Measurements from ENCODE around the gene RIPOR1.

Gene RIPOR1

DNA sequence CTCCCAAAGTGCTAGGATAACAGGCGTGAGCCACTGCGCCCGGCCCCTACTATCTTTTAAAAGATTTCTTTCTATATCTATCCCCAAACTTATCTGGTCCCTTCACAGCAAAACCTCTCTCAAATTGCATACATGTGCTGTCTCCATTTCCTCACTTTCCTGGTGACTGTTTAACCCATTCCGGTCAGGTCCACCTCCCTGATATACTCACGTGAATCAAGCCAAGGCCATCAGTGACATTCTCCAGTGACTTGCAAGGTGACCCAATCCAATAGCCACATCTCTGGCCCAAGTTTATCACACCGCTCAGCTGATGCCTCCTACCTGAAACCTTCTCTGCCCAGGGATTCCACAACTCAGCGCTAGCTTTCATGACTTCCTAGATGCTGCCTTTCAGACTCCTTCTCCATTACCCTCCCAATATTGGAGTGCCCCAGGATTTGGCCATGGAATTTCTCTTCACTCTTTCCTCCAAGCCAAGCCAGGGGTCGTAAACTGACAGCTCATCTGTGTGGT lies 32.3 kb downstream of the RIPOR1 start:
- DNase-seq, result no peak

DNA sequence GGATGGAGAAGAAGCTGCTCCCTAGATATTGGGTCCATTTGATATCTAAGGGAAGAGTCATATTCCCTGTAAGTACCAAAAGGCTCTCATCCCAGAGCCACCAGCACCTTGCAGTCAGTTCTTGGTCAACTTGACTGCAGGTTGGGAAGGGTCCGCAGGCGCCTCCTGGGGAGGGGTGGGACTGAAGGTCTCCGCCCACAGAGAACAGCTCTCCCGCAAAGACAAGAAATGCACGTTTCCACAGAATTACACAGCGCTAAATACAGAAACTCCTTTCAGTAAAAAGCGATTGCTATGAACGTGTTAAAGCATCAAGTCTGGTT lies 32.8 kb downstream of the RIPOR1 start:
- no peak for DNase-seq

DNA sequence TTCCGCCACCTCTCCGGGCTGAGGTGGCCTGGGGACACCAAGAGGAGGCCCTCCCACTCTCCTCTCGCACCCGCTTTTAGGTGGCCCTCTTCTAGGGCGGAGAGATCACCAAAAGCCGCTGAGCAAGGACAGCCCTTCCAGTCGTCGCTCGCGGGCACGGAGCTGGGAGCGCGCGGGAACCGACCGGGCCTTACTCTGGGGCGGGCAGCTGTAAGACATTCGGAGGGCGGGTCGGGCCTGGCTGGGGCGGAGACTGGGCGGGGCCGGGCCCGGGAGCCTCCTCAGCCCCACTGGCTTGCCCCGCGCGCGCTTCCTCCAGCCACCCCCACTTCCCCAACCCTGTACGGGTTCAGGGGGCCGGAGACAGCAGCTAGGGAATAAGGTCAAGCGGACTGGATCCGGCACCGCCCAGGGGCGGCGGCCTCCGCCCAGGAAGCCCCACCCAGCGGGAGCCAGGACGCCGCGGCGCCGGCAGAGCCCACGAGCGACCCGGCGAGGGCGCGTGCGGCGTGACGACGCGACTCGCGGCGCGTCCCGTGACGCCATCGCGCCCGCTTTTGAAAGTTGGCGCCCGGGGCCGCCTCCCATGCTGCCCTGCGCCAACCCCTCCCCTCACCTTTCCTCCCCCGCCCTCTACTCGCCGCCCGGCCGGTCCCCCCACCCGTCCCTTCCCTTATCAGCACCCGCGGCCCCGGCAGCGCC lies 33.3 kb downstream of the RIPOR1 start:
- DNase-seq, result peak; percentile 99

DNA sequence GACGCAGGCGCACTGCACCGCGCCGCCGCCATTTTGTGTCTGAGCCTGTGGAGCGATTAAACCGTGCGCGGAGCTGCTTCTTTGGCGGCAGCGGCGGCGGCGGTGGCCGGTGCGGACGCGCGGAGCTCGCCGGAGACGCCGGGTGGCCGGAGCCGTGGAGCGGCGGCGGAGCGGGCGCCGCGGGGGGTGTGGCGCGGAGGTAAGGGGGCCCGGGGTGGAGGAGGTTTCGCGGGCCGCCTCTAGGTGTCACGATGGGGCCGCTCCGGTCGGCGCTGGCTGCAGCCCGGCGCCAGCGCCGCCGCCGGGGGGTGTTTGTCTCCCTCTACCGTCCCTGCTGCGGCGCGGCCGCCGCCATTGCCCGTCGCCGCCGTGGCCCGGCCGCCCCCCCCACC lies 33.9 kb downstream of the RIPOR1 start, which contains the start of gene CTCF:
TSS of gene CTCF (plus strand) at position 1 of the 392 bp plus-strand sequence. CDS start 48,307 bp downstream, outside the sequence.
- DNase-seq, result peak; percentile 72 to 87

DNA sequence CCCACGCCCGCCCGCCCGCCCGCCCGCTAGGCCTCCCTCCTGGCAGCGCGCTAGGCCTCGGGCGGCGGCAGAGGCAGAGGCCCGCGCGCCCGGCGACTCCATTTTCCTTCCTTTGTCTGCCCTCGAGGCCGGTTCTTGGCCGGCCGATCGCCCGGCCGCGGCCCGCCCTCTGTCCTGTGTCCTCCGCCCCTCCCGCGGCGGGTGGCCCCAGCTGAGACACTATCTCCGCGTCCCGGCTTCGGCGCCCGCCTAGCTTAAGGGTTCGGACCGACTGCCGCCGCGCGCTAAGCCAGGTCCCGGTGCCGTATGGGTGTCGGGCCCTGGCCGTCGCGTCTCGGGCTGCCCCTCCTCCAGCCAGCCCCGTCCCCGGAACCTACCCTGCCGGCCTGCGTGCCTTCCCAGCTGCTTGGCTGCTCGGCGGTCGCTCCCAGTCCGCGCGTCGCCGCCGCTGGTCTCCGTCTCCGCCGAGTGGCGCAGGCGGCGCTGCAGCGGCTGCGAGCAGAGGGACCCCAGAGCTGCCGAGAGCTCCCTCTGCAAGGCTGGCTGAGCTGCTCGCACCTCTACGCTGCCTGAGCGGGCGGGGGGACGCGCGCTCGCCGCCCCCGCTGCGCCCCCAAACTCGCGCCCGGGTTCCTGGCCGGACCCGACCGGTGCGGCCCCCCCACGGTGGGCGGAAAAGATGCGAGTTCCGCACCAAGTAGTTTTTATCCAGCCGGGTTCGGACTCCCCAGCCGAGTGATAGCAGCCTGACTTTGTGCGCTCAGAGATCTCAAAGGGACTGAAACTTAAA lies 34.5 kb downstream of the RIPOR1 start:
- DNase-seq, result peak; percentile 16 to 47

DNA sequence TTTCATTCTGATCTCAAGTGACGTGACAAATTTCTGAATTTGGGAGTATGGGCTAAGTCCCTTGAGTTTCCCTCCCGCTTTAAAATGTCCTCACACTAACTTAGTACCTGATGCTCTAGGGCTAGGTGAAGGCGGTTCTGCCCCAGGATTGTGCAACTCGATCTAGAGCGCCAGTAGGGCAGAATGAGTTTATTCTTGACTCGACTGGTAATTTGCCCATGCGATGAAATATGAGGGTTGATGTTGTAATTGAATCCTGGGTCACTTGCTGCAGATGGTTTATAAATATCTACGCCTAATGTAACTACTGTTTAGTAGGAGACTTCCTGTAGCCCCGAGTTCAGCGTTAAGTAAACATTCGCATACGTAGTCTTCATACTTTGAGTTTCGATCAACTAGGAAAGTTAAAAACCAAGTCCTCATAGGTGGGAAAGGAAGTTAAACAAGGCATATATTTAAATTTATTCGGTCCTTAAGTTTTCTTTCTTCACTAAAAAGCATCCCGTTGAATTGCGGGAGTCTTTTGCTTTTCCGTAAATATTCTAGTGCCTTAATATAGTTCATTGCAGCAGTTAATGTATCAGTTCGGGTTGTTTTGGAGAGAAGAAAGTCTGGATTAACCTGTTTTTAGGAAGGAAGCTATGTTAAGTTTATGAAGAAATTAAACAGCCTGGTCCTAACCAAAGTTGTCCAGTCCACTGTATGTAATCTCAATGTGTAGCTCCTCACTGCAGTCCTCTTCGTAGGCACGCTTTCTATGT lies 35.3 kb downstream of the RIPOR1 start:
- DNase-seq, result peak; percentile 73 to 79

DNA sequence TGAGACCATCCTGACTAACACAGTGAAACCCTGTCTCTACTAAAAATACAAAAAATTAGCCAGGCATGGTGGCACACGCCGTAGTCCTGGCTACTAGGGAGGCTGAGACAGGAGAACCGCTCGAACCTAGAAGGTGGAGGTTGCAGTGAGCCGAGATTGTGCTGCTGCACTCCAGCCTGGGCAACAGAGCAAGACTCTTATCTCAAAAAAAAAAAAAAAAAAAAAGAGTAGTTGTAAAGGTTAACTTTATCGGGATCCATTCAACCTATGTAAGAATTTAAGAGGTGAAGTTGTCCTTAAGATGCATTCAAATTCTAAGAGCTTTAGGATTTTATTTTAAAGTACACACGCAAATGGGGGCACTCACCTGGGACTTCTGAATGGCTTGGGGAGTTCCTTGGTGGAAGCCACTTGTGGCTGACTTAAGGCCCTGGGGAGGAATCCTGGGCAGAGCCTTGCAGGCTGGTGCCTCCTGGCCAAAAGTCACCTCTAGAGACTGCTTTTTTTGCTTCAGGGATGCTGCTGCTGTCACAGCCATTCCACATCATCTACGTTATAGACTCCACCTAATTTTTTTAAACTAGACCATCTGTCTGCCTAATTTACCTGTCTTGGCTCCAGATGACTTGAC lies 37.0 kb downstream of the RIPOR1 start:
- DNase-seq, result no peak

DNA sequence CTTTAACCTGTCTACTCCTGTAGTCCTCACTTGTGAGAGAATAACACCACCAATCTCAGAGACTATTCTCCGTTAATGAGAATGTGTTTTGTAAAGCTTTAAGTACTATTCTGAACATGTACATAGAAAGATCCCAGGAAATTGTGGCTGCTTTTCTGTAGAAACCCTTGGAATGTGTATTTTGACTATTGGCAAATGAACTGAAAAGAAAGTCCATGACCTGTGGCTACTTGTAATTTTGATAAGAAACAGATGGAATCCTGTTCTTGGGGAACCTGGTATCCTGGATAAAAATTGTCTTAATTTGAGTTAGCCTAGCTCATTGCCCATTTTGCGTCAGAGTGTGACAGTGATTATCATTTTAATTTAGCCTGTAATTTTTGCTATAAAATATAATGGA lies 42.8 kb downstream of the RIPOR1 start:
- no peak for DNase-seq

DNA sequence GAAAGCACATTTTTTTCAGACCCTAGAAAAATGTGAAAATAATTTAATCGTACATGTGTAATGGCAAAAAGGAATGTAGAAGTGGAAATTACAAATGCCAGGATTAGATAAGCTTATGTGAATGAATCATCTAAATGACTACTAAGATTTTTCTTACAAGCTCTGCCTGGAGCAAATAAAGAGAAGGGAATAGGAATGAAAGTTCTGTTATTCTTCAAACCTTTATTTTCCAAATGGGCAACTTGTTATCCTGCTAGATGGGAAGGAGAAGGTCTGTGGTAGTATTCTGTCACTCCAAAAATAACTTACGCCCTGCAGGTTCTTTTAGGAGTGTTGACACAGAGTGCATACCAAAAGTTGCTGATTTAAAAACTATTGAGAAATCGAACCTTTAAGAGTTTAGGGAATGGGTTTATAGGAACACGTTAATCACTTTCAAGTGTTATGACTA lies 43.4 kb downstream of the RIPOR1 start:
- DNase-seq, result no peak

DNA sequence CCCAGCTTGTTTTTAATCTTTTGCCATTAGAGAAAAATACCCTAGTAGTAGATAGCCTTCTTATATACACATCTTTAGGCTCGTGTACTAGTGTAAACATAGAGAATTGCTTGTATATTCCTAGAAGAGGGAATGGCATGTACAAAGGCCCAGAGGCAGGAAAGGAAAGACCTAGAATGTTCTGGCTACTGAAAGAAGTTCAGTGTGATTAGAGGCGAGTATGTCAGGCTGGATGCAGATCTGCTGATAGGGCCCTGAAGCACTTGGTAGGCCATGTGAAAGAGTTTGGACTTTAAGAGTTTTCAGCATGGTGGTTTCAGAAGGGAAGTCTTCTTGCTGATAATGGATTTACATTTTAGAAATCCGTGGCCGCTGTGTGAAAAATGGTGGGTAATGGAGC lies 51.1 kb downstream of the RIPOR1 start:
- DNase-seq, result no peak

DNA sequence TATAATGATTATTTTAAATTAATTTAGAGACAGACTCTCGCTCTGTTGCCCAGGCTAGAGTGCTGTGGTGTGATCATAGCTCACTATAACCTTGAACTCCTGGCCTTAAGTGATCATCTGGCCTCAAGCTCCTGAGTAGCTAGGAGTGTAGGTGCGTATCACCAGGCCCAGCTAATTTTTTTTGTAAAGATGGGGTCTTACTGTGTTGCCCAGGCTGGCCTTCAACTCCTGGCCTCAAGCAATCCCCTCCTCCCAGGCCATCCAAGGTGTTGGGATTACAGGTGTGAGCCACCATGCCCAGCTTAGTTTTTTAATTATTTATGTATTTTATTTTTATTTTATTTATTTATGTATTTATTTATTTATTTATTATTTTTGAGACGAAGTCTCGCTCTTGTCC lies 51.6 kb downstream of the RIPOR1 start:
- DNase-seq, result no peak

DNA sequence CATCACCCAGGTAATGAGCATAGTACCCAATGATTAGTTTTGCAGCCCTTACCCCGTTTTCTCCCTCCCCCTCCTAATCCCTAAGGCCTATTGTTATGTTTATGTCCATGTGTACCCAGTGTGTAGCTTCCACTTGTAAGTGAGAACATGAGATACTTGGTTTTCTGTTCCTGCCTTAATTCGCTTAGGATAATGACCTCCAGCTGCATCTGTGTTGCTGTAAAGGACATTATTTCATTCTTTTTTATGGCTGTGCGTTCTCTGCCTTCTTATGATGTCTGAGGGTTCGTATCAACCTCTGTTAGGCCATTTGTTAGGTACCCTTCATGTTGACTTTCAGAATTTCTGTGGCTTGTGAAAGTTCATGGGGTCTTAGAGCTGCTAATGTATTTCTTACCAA lies 64.7 kb downstream of the RIPOR1 start:
- DNase-seq, result no peak

DNA sequence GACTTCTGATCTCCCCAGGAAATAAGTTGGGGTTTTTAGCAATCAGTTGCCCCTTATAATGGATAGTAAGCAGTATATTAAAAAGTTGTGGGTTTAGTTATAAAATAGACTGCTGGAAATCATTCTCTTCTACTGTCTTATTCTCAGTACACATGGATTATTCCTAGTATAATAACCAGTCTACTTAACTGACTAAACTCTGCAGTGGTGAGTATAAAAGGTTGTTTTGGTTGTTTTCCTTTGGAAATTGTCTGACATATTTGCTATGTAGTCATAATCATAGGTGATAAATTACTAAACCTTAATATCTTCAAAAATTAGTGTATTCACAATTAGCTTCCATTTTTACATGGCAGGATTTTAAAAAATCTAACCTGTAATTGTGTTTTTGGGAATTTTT lies 65.1 kb downstream of the RIPOR1 start:
- DNase-seq, result no peak

DNA sequence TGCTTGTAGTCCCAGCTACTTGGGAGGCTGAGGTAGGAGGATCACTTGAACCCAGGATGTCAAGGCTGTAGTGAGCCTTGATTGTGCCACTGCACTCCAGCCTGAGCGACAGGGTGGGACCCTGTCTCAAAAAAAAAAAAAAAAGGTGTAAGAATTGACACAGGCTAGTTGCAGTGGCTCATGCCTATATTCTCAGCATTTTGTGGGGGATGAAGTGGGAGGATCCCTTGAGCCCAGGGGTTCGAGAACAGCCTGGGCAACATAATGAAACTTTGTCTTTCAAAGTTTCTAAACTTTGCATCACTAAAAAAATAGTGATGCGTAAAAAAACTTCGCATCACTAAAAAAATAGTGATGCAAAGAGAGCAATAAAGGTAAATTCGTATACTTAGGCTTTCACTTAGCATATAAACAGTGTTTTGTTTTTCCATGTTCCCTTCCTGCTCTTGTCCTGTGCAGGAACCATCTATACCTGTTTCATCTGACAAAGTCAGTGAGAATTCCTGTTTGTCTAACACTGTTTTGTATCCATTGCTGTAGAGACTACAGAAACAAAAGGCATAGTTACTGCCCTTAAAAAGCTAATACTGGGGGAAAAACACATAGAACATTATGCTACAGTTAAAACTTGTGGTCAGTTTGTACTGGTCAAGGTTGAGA lies 65.8 kb downstream of the RIPOR1 start:
- DNase-seq, result no peak

DNA sequence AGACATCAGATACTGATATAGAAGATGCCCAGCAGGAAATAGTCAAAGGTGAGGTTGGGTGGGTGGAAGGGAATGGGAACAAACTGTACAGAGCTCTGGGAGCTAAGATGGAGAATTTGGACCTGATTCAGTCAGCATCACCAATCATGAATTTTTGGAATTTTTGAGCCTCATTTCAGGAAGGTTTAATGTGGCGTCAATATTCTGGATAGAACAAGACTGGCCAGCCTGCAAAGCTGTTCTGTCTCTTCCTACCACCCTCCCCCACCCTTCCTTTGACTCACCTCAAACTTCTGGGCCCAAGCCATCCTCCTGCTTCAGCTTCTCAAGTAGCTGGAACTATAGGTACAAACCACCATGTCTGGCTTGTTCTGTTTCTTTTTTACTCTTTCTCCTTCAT lies 66.3 kb downstream of the RIPOR1 start:
- DNase-seq, result no peak
